Nephron (organoid): ENCODE results near the gene PCDH9.

ENCODE experiments used
- H3K27ac Mint-ChIP-seq, 3 experiments: 2 replicates each; pipeline ENCODE4 v1.8.0; 2020; ENCODE audit warnings: mixed read lengths in 3 of 3, mild to moderate bottlenecking in 2 of 3, moderate library complexity in 1 of 3
- H3K27me3 Mint-ChIP-seq: 2 replicates; pipeline ENCODE4 v1.8.0; 2021; ENCODE audit warnings: low read depth, mild to moderate bottlenecking, moderate library complexity, mixed read lengths
- H3K36me3 Mint-ChIP-seq: 2 replicates; pipeline ENCODE4 v1.8.0; 2020; ENCODE audit warnings: low read depth, mixed read lengths
- H3K4me1 Mint-ChIP-seq: 2 replicates; pipeline ENCODE4 v1.8.0; 2020; ENCODE audit warnings: mixed read lengths
- H3K4me3 Mint-ChIP-seq, 3 experiments: 2 replicates each; pipeline ENCODE4 v1.8.0; 2020; ENCODE audit warnings: mild to moderate bottlenecking in 3 of 3, mixed read lengths in 3 of 3, moderate library complexity in 2 of 3
- H3K9me3 Mint-ChIP-seq: 2 replicates; pipeline ENCODE4 v1.8.0; 2020; ENCODE audit warnings: mixed read lengths
- CTCF ChIP-seq, 3 experiments: fragments of 200-600 bp; sonication (generic); IDR thresholded peaks; one replicate each; pipeline ENCODE4 v1.5.0; 2021; ENCODE audit warnings: antibody characterized with exemption in 3 of 3; ENCODE audit not compliant: unreplicated experiment in 3 of 3

PCDH9 gene

DNA sequence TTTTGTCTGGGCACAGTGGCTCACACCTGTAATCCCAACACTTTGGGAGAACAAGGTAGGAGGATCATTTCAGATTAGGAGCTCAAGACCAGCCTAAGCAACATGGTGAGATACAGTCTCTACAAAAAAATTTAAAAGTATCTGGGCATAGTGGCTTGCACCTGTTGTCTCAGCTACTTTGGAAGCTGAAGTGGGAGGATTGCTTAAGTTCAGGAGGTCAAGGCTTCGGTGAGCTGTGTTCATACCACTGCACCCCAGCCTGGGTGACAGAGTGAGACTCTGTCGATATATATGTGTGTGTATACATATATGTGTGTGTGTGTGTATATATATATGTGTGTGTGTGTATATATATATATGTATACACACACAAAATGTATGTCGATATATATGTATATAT is 833.0 kb downstream of the PCDH9 start:
- H3K36me3 Mint-ChIP-seq = no peaks in the 10 kb centered on the region
- H3K4me3 Mint-ChIP-seq = no peak overlapping the region
- no peaks in the 10 kb centered on the region for H3K27me3 Mint-ChIP-seq
- no peaks in the 10 kb centered on the region for H3K9me3 Mint-ChIP-seq
- H3K4me1 Mint-ChIP-seq = no peaks in the 10 kb centered on the region
- TF ChIP-seq CTCF (IDR thresholded peaks at IDR 0.05; ENCODE audit: unreplicated experiment in 3 of 3) = no peak
- no peak overlapping the region for H3K27ac Mint-ChIP-seq

DNA sequence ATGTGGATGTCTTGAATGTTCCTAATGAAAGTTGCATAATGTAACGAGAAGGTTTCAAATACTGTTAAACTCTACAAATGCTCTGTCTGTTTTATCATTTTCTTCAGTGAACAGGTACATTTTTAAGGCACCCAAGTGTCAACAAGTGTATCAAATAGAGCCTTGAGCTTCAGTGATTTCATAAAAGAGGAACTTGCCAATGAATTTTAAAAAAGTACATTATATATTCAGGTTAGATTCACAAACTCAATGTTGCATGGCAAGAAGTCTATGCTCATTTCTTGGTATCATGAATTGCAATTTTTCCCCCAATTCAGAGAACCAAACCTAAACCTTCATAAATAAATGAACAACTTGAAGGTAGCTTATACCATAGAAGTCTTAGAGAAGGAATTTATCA is 838.8 kb downstream of the PCDH9 start:
- Mint-ChIP-seq H3K9me3 (no peaks in the 10 kb centered on the region), H3K27me3 (no peaks in the 10 kb centered on the region), H3K27ac (no peak overlapping the region), H3K4me1 (no peaks in the 10 kb centered on the region), H3K36me3 (no peaks in the 10 kb centered on the region), H3K4me3 (no peak overlapping the region)
- TF ChIP-seq CTCF (IDR thresholded peaks at IDR 0.05; ENCODE audit: unreplicated experiment in 3 of 3) = no peak

DNA sequence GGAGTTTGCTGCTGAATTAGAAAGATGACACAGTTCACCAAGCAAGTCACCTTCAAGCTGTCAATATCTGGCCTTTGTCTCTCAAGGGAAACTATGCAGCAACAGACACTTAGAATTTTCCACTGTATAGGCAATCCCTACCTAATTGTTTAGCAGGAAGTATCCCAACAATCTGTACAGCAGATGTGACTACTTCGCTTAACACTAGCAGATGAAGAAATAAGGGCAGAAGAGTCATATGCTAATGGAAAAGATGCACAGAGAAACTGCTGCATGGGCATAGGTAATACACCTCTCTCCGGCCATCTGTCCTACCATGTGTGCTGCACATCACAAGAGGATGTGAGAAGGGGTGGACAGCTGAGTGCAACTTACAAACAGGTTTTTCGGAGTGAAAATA is 851.2 kb downstream of the PCDH9 start:
- no peak overlapping the region for H3K4me3 Mint-ChIP-seq
- peaks cover 11% of the 10 kb centered on the region for H3K4me1 Mint-ChIP-seq
- H3K27me3 Mint-ChIP-seq = no peaks in the 10 kb centered on the region
- H3K36me3 Mint-ChIP-seq = no peaks in the 10 kb centered on the region
- H3K9me3 Mint-ChIP-seq = no peaks in the 10 kb centered on the region
- TF ChIP-seq CTCF (IDR thresholded peaks at IDR 0.05; ENCODE audit: unreplicated experiment in 3 of 3) = no peak
- H3K27ac Mint-ChIP-seq = no peak overlapping the region

DNA sequence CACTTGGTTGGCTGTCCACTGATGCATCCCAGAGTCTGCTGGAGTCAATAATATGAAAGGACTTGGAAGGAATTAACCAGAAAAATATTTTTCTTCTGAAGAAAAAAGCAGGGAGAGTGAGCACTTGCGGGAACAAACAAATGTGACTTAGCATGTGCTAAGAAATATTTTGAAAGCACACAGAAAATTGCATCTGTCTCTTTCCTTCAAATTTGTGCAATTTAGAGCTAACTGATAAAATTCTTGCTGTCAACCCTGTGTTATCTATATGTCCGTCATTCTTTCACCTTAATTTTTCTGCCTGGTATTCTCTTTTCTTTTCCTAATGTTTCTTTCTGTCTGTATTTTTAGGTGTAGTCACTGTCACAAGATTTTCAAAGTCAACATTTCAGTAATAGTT is 852.6 kb downstream of the PCDH9 start:
- Mint-ChIP-seq H3K4me3 (no peak overlapping the region), H3K9me3 (no peaks in the 10 kb centered on the region)

GRCh38 chr13:66375756-66376155 is 854.4 kb downstream of the PCDH9 start:
- H3K4me3 Mint-ChIP-seq = no peak overlapping the region
- H3K27ac Mint-ChIP-seq = peak overlapping the region; percentile 53 to 65 (median 60)
- H3K36me3 Mint-ChIP-seq = no peaks in the 10 kb centered on the region
- no peaks in the 10 kb centered on the region for H3K9me3 Mint-ChIP-seq
- peaks cover 11% of the 10 kb centered on the region for H3K4me1 Mint-ChIP-seq
- no peaks in the 10 kb centered on the region for H3K27me3 Mint-ChIP-seq
- TF ChIP-seq CTCF (IDR thresholded peaks at IDR 0.05; ENCODE audit: unreplicated experiment in 3 of 3) = no peak

More for the DNA sequence above, 852.6 kb downstream of the PCDH9 start:
- H3K4me1 Mint-ChIP-seq = peaks cover 11% of the 10 kb centered on the region
- no peak for TF ChIP-seq CTCF (IDR thresholded peaks at IDR 0.05; ENCODE audit: unreplicated experiment in 3 of 3)
- H3K27ac Mint-ChIP-seq = peak overlapping the region in 1 of 3 experiments; percentile 10
- no peaks in the 10 kb centered on the region for H3K27me3 Mint-ChIP-seq
- no peaks in the 10 kb centered on the region for H3K36me3 Mint-ChIP-seq

DNA sequence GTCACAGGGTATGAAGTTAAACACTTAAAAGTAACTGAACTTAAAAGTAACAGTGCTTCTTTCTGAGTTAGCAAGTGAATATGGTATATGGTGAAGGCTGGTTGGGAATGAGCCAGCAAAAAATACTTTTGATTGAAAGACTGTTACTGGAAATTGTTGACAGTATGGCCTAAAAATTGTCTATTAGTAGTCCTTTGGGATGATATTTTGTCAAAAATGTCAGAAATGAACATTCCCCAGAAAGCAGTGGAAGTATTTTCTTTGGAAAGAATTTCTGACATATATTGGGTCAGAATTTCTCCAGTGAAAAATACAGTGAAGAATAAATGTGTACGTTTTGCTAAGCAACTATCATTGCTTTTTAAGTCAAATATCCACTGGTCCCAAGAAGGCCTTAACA is 860.5 kb downstream of the PCDH9 start:
- peaks cover 3% of the 10 kb centered on the region for H3K9me3 Mint-ChIP-seq
- peaks cover 7% of the 10 kb centered on the region for H3K4me1 Mint-ChIP-seq
- peaks cover 7% of the 10 kb centered on the region for H3K36me3 Mint-ChIP-seq
- no peak for TF ChIP-seq CTCF (IDR thresholded peaks at IDR 0.05; ENCODE audit: unreplicated experiment in 3 of 3)
- H3K27ac Mint-ChIP-seq = peak overlapping the region in 1 of 3 experiments; percentile 21
- H3K27me3 Mint-ChIP-seq = no peaks in the 10 kb centered on the region
- H3K4me3 Mint-ChIP-seq = no peak overlapping the region
